SK-N-SH treated with all-trans-retinoic acid at 6 μM for 48 hours (cell line): ENCODE data around the gene CAPRIN1.
"Not testable (repeated sequence)": the region's sequence is repeated elsewhere in the genome, so short reads cannot be mapped to it uniquely, and the experiment has no call there.

ENCODE experiments used
- ATAC-seq: fragments of 200-7000 bp; cut with Tn5 transposase; 3 replicates; pipeline ENCODE4 v1.9.1; 2020; ENCODE audit warnings: mild to moderate bottlenecking, moderate library complexity
- ARNTL ChIP-seq: fragments of 450-650 bp; formaldehyde crosslinking; IDR thresholded peaks from 2 replicates; pipeline ENCODE4 v1.5.0; 2020; ENCODE audit warnings: low read depth, mild to moderate bottlenecking, moderate library complexity, borderline replicate concordance
- BACH2 ChIP-seq: fragments of 250-450 bp; sonication (Bioruptor Pico); IDR thresholded peaks from 2 replicates; pipeline ENCODE4 v1.9.0; 2021; ENCODE audit warnings: mild to moderate bottlenecking, borderline replicate concordance
- CSDC2 ChIP-seq: fragments of 250-450 bp; sonication (Bioruptor Pico); IDR thresholded peaks from 2 replicates; pipeline ENCODE4 v1.5.0; 2020; ENCODE audit warnings: mild to moderate bottlenecking, moderate library complexity
- ESRRG ChIP-seq: fragments of 250-450 bp; sonication (Bioruptor Pico); IDR thresholded peaks from 2 replicates; pipeline ENCODE4 v1.6.1; 2021; ENCODE audit warnings: mild to moderate bottlenecking
- GLIS3 ChIP-seq: fragments of 250-450 bp; sonication (Bioruptor Pico); IDR thresholded peaks from 2 replicates; pipeline ENCODE4 v1.5.0; 2020; ENCODE audit warnings: mild to moderate bottlenecking, moderate library complexity
- ISL1 ChIP-seq: fragments of 250-450 bp; sonication (Bioruptor Pico); IDR thresholded peaks from 2 replicates; pipeline ENCODE4 v2.1.2; 2022; ENCODE audit warnings: mild to moderate bottlenecking, moderate library complexity
- OSR1 ChIP-seq: fragments of 250-450 bp; sonication (Bioruptor Pico); IDR thresholded peaks from 2 replicates; pipeline ENCODE4 v1.8.0; 2022; ENCODE audit warnings: moderate library complexity, mild to moderate bottlenecking, inconsistent platforms
- PATZ1 ChIP-seq: fragments of 250-450 bp; sonication (Bioruptor Pico); IDR thresholded peaks from 2 replicates; pipeline ENCODE4 v1.8.0; 2020; ENCODE audit warnings: mild to moderate bottlenecking, moderate library complexity, borderline replicate concordance
- POU6F1 ChIP-seq: fragments of 250-450 bp; sonication (Bioruptor Pico); IDR thresholded peaks from 2 replicates; pipeline ENCODE4 v1.8.0; 2021; ENCODE audit warnings: low read depth, mild to moderate bottlenecking, moderate library complexity, borderline replicate concordance
- PPARA ChIP-seq: fragments of 250-450 bp; sonication (Bioruptor Pico); IDR thresholded peaks from 2 replicates; pipeline ENCODE4 v1.5.0; 2020; ENCODE audit warnings: mild to moderate bottlenecking, borderline replicate concordance
- RARB ChIP-seq: fragments of 250-450 bp; sonication (Bioruptor Pico); IDR thresholded peaks from 2 replicates; pipeline ENCODE4 v1.8.0; 2021; ENCODE audit warnings: mild to moderate bottlenecking, moderate library complexity
- SNAI2 ChIP-seq: fragments of 250-450 bp; sonication (Bioruptor Pico); IDR thresholded peaks from 2 replicates; pipeline ENCODE4 v1.5.0; 2020; ENCODE audit warnings: mild to moderate bottlenecking, moderate library complexity
- TCF4 ChIP-seq: fragments of 250-450 bp; sonication (Bioruptor Pico); IDR thresholded peaks from 2 replicates; pipeline ENCODE4 v1.8.0; 2021; ENCODE audit warnings: mild to moderate bottlenecking, moderate library complexity, borderline replicate concordance
- TOX ChIP-seq: fragments of 250-450 bp; sonication (Bioruptor Pico); IDR thresholded peaks from 2 replicates; pipeline ENCODE4 v1.8.0; 2021; ENCODE audit warnings: mild to moderate bottlenecking, moderate library complexity, borderline replicate concordance
- ZC3H10 ChIP-seq: fragments of 250-450 bp; sonication (Bioruptor Pico); IDR thresholded peaks from 2 replicates; pipeline ENCODE4 v1.5.1; 2021; ENCODE audit warnings: mild to moderate bottlenecking, moderate library complexity
- ZFP3 ChIP-seq: fragments of 250-450 bp; sonication (Bioruptor Pico); IDR thresholded peaks from 2 replicates; pipeline ENCODE4 v1.5.0; 2020; ENCODE audit warnings: mild to moderate bottlenecking, moderate library complexity
- ZFP30 ChIP-seq: fragments of 450-650 bp; formaldehyde crosslinking; IDR thresholded peaks from 2 replicates; pipeline ENCODE4 v1.5.0; 2022; ENCODE audit warnings: mild to moderate bottlenecking, moderate library complexity
- ZNF565 ChIP-seq: fragments of 450-650 bp; formaldehyde crosslinking; conservative IDR thresholded peaks from 2 replicates; pipeline ENCODE4 v1.5.0; 2020; ENCODE audit warnings: low read depth, mild to moderate bottlenecking, moderate library complexity
- ZNF70 ChIP-seq: fragments of 450-650 bp; formaldehyde crosslinking; IDR thresholded peaks from 2 replicates; pipeline ENCODE4 v1.5.0; 2020; ENCODE audit warnings: mild to moderate bottlenecking, moderate library complexity
- ZNF8 ChIP-seq: fragments of 450-650 bp; formaldehyde crosslinking; IDR thresholded peaks from 2 replicates; pipeline ENCODE4 v1.5.0; 2020; ENCODE audit warnings: mild to moderate bottlenecking, moderate library complexity
- TF ChIP-seq, protein P1 (sequence below): fragments of 250-450 bp; sonication (Bioruptor Pico); IDR thresholded peaks from 2 replicates; pipeline ENCODE4 v1.5.1; 2021; ENCODE audit warnings: mild to moderate bottlenecking, moderate library complexity
- TF ChIP-seq, protein P2 (sequence below): fragments of 250-450 bp; sonication (Bioruptor Pico); IDR thresholded peaks from 2 replicates; pipeline ENCODE4 v1.5.0; 2020; ENCODE audit warnings: mild to moderate bottlenecking, moderate library complexity

Gene CAPRIN1

GRCh38 chr11:34063061-34063795 lies 11.7 kb downstream of the CAPRIN1 start:
- TF ChIP-seq SNAI2 (no peak), ZFP30 (no peak), ZNF565 (CRISPR knock-in tag) (no peak), BACH2 (CRISPR knock-in tag) (no peak), GLIS3 (CRISPR knock-in tag) (no peak)
- no peak; the same call in 2 of the 3 replicates for ATAC-seq

- TF ChIP-seq RARB (CRISPR knock-in tag) (no peak), PPARA (no peak), ISL1 (no peak), ESRRG (CRISPR knock-in tag) (no peak), ZFP30 (no peak), GLIS3 (CRISPR knock-in tag) (no peak), TCF4 (CRISPR knock-in tag) (no peak), OSR1 (no peak), ZNF8 (CRISPR knock-in tag) (no peak), CSDC2 (CRISPR knock-in tag) (no peak), BACH2 (CRISPR knock-in tag) (no peak), POU6F1 (CRISPR knock-in tag) (no peak), ZNF70 (no peak), ZNF565 (CRISPR knock-in tag) (no peak), ZC3H10 (CRISPR knock-in tag) (no peak), ZFP3 (CRISPR knock-in tag) (no peak), TOX (CRISPR knock-in tag) (no peak), PATZ1 (CRISPR knock-in tag) (no peak)
- TF ChIP-seq, protein P1, sequence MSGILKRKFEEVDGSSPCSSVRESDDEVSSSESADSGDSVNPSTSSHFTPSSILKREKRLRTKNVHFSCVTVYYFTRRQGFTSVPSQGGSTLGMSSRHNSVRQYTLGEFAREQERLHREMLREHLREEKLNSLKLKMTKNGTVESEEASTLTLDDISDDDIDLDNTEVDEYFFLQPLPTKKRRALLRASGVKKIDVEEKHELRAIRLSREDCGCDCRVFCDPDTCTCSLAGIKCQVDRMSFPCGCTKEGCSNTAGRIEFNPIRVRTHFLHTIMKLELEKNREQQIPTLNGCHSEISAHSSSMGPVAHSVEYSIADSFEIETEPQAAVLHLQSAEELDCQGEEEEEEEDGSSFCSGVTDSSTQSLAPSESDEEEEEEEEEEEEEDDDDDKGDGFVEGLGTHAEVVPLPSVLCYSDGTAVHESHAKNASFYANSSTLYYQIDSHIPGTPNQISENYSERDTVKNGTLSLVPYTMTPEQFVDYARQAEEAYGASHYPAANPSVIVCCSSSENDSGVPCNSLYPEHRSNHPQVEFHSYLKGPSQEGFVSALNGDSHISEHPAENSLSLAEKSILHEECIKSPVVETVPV (CRISPR knock-in tag): no peak
Measured at GRCh38 chr11:34064291-34064690, 12.8 kb downstream of the CAPRIN1 start.

DNA sequence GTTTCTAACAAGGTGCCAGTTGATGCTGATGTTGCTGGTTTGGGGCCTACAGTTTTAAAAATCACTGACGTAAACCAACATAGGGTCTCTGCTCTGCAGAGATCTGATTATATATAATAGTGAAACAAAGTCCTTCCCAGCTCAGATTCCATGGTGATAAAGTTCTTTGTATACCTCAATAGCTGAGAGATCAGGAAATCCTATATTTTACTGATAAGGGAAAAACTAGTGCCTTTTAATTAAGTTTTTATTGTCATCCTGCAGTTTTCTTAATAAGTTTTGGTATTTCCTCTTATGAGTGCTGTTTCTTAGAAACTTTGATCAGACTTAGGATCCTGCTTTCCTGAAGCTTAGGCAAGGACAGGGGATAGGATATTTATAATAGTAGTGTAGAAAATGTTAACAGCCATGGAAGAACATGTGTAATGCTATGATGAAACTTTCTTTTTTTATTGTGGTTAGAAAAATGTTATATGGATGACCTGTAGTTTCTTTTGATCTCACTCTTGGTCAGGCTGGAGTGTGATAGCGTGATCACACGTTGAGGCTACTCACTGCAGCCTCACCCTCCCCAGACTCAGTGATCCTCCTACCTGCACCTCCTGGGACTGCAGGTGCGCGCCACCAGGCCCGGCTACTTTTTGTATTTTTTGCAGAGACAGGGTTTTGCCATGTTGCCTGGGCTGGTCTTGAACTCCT lies 14.1 kb downstream of the CAPRIN1 start:
- TF ChIP-seq ZNF70 (no peak), ZC3H10 (CRISPR knock-in tag) (no peak), TCF4 (CRISPR knock-in tag) (no peak), GLIS3 (CRISPR knock-in tag) (no peak), ZFP30 (no peak), ESRRG (CRISPR knock-in tag) (no peak), ARNTL (CRISPR knock-in tag) (no peak), SNAI2 (no peak), OSR1 (no peak), TOX (CRISPR knock-in tag) (no peak), CSDC2 (CRISPR knock-in tag) (no peak)
- TF ChIP-seq, protein P2, sequence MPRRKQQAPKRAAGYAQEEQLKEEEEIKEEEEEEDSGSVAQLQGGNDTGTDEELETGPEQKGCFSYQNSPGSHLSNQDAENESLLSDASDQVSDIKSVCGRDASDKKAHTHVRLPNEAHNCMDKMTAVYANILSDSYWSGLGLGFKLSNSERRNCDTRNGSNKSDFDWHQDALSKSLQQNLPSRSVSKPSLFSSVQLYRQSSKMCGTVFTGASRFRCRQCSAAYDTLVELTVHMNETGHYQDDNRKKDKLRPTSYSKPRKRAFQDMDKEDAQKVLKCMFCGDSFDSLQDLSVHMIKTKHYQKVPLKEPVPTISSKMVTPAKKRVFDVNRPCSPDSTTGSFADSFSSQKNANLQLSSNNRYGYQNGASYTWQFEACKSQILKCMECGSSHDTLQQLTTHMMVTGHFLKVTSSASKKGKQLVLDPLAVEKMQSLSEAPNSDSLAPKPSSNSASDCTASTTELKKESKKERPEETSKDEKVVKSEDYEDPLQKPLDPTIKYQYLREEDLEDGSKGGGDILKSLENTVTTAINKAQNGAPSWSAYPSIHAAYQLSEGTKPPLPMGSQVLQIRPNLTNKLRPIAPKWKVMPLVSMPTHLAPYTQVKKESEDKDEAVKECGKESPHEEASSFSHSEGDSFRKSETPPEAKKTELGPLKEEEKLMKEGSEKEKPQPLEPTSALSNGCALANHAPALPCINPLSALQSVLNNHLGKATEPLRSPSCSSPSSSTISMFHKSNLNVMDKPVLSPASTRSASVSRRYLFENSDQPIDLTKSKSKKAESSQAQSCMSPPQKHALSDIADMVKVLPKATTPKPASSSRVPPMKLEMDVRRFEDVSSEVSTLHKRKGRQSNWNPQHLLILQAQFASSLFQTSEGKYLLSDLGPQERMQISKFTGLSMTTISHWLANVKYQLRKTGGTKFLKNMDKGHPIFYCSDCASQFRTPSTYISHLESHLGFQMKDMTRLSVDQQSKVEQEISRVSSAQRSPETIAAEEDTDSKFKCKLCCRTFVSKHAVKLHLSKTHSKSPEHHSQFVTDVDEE (CRISPR knock-in tag): no peak
- TF ChIP-seq, protein P1 (CRISPR knock-in tag): no peak
- no peak for ATAC-seq

More at GRCh38 chr11:34064291-34064690, 12.8 kb downstream of the CAPRIN1 start:
- ATAC-seq: no peak

DNA sequence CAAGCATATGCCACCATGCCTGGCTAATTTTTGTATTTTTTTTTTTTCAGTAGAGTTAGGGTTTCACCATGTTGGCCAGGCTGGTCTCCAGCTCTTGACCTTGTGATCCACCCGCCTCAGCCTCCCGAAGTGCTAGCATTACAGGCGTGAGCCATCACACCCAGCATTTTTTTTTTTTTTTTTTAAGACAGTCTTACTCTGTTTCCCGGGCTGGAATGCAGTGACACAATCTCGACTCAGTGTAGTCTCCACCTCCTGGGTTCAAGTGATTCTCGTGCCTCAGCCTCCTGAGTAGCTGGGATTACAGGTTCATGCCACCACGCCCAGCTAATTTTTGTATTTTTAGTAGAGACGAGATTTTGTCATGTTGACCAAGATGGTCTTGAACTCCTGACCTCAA lies 15.2 kb downstream of the CAPRIN1 start:
- ATAC-seq: not testable (repeated sequence)
